ENCODE data around the gene BMERB1. TPM values are rescaled to one million over a fixed set of nuclear protein-coding genes. Genes with fewer than 3 reads are reported as not detected.
A peak's percentile ranks its signal among the peaks of the same experiment; 100 is the strongest.
"Not testable (repeated sequence)": the region's sequence is repeated elsewhere in the genome, so short reads cannot be mapped to it uniquely, and the experiment has no call there.

The BMERB1 gene
- total RNA-seq = 29.9 to 37.8 TPM (median 35.9 TPM) in 3 replicates
- long read RNA-seq, transcript C16orf45-201 (6 exons, 2,404 nt) = major isoform, 66 of 84 reads
- long read RNA-seq, partial matches to known transcripts = 2 of 84 reads
- long read RNA-seq, other reads (novel, unspliced or antisense) = 14 of 84 reads

DNA sequence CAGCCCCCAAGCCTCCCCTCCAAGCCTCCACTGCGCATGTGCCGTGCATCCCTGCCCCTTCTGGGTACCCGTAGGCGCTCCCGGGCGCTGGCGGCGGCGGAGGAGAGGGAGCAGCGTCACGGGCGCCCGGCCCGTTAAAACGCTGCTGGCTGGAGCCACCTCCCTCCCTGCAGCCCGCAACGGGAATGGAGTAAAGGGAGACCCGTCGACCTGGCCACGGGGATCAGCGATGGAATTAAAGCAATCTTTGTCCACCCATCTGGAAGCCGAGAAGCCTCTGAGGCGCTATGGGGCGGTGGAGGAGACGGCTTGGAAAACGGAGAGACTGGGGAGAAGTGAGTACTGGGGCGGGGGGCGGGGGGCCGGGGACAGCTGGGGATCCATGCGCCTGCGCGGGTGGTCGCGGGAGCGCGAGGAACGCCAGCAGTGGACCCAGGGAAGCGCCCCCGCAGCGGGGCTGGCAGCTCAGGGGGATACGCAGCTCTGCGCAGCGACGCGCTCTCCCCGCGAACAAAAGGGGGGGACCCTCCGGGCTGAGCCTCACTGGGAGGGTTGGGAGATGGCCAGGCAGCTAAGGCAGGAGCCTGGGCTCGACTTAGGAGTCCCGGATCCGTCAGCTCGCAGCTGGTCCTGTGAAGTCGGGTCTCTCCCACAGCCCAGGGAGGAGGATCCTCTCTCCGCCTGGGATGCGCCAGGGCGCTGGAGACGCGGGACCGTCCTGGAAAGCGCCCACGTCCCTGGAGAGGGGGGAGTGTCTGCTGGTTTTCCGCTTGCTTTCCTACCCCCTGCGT, at the start of gene BMERB1:
TSS of gene BMERB1 (plus strand) at position 164 of the 791 bp plus-strand sequence. CDS start at position 230, 66 bp downstream.
- Mint-ChIP-seq H3K4me1 (ENCODE audit: low read depth) (peaks cover 34% of the 10 kb centered on the region), H3K36me3 (ENCODE audit: low read depth) (no peaks in the 10 kb centered on the region), H3K27ac (ENCODE audit: unreplicated experiment) (peak within 1 kb of the TSS; percentile 82), H3K9me3 (ENCODE audit: low read depth) (no peaks in the 10 kb centered on the region), H3K27me3 (ENCODE audit: low read depth) (no peaks in the 10 kb centered on the region), H3K4me3 (ENCODE audit: unreplicated experiment) (peak within 1 kb of the TSS; percentile 92)
- peak; percentile 95 for DNase-seq (ENCODE audit: low spot score)
- TF ChIP-seq, protein P1, sequence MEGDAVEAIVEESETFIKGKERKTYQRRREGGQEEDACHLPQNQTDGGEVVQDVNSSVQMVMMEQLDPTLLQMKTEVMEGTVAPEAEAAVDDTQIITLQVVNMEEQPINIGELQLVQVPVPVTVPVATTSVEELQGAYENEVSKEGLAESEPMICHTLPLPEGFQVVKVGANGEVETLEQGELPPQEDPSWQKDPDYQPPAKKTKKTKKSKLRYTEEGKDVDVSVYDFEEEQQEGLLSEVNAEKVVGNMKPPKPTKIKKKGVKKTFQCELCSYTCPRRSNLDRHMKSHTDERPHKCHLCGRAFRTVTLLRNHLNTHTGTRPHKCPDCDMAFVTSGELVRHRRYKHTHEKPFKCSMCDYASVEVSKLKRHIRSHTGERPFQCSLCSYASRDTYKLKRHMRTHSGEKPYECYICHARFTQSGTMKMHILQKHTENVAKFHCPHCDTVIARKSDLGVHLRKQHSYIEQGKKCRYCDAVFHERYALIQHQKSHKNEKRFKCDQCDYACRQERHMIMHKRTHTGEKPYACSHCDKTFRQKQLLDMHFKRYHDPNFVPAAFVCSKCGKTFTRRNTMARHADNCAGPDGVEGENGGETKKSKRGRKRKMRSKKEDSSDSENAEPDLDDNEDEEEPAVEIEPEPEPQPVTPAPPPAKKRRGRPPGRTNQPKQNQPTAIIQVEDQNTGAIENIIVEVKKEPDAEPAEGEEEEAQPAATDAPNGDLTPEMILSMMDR (IDR thresholded peaks at IDR 0.05) = peak; percentile 7

DNA sequence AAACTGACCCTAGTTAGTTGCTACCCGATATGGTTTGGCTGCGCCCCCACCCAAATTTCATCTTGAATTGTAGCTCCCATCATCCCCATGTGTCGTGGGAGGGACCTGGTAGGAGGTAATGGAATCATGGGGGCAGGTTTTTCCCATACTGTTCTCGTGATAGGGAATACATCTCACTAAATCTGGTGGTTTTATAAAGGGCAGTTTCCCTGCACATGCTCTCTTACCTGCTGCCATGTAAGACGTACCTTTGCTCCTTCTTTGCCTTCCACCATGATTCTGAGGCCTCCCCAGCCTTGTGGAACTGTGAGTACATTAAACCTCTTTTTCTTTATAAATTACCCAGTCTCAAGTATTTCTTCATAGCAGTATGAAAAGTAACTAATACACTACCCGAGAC, 46.3 kb upstream of the BMERB1 start:
- H3K4me1 Mint-ChIP-seq (ENCODE audit: low read depth); H3K4me3 Mint-ChIP-seq (ENCODE audit: unreplicated experiment); H3K36me3 Mint-ChIP-seq (ENCODE audit: low read depth); H3K27me3 Mint-ChIP-seq (ENCODE audit: low read depth); DNase-seq (ENCODE audit: low spot score); H3K27ac Mint-ChIP-seq (ENCODE audit: unreplicated experiment); H3K9me3 Mint-ChIP-seq (ENCODE audit: low read depth): not testable (repeated sequence)

DNA sequence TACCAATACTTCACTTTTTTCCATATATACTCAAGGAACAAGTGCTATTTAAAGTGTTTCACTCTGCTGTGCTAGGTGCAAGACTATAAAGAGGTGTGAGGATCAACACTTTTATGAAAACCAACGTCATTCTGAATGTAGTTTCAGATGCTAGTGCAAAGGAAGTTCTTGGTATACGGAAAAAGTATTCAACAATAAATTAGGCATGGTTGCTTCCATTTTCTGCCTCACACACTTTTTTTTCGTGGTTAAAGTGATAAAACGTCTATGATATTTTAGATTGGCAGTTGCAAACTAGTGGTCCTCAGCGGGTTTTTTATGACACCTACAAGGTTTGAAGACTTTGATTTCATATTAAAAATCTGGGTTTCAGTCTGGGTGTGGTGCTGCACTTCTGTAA, 44.5 kb upstream of the BMERB1 start:
- H3K27me3 Mint-ChIP-seq (ENCODE audit: low read depth); DNase-seq (ENCODE audit: low spot score); H3K4me1 Mint-ChIP-seq (ENCODE audit: low read depth); H3K4me3 Mint-ChIP-seq (ENCODE audit: unreplicated experiment); H3K9me3 Mint-ChIP-seq (ENCODE audit: low read depth); H3K36me3 Mint-ChIP-seq (ENCODE audit: low read depth); H3K27ac Mint-ChIP-seq (ENCODE audit: unreplicated experiment): not testable (repeated sequence)

DNA sequence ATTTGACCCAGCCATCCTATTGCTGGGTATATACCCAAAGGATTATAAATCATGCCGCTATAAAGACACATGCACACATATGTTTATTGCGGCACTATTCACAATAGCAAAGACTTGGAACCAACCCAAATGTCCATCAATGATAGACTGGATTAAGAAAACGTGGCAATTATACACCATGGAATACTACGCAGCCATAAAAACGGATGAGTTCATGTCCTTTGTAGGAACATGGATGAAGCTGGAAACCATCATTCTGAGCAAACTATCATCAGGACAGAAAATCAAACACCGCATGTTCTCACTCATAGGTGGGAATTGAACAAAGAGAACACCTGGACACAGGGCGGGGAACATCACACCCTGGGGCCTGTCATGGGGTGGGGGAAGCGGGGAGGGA, 41.4 kb upstream of the BMERB1 start:
- H3K4me1 Mint-ChIP-seq (ENCODE audit: low read depth); H3K27me3 Mint-ChIP-seq (ENCODE audit: low read depth); H3K4me3 Mint-ChIP-seq (ENCODE audit: unreplicated experiment); H3K27ac Mint-ChIP-seq (ENCODE audit: unreplicated experiment); H3K36me3 Mint-ChIP-seq (ENCODE audit: low read depth); DNase-seq (ENCODE audit: low spot score); H3K9me3 Mint-ChIP-seq (ENCODE audit: low read depth): not testable (repeated sequence)

DNA sequence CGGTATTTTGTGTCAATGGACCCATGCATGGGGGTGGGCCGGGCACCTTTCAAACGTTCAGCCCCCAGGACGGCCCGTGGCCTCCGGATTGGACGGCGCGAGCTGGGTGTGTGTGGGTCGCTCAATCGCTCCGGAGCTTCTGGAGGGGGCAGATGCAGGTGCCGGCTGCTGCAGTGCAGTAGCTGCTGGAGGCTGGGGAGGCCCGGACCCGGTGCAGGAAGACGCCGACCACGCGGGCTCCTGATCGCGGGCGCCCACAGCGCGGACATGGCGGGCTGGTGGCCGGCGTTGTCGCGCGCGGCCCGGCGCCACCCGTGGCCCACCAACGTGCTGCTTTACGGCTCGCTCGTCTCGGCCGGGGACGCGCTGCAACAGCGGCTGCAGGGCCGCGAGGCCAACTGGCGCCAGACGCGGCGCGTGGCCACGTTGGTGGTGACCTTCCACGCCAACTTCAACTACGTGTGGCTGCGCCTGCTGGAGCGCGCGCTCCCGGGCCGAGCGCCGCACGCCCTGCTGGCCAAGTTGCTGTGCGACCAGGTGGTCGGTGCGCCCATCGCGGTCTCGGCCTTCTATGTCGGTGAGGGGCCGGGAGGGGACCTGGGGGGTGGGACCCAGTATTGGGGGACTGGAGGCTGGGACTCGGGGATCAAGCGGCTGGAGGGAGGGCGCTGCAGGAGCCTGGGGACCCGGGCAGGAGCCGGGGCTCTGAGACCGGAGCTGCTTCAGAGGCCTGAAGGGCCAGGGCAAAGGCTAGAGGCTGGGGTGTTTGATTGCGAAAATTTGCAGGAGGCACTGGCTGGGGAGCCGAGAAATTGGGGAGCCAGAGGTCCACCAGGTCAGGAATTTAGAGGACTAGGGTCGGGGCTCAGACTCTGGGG, 38.5 kb upstream of the BMERB1 start, which contains the start of gene MPV17L:
TSS of gene MPV17L (plus strand) at position 124 of the 878 bp plus-strand sequence. CDS start at position 268, 144 bp downstream.
- H3K27me3 Mint-ChIP-seq (ENCODE audit: low read depth); H3K36me3 Mint-ChIP-seq (ENCODE audit: low read depth); H3K9me3 Mint-ChIP-seq (ENCODE audit: low read depth); H3K4me1 Mint-ChIP-seq (ENCODE audit: low read depth); DNase-seq (ENCODE audit: low spot score); H3K27ac Mint-ChIP-seq (ENCODE audit: unreplicated experiment): not testable (repeated sequence)
- TF ChIP-seq, protein P1 (IDR thresholded peaks at IDR 0.05) = peak; percentile 36
- peak within 1 kb of the TSS; percentile 71 for H3K4me3 Mint-ChIP-seq (ENCODE audit: unreplicated experiment)

DNA sequence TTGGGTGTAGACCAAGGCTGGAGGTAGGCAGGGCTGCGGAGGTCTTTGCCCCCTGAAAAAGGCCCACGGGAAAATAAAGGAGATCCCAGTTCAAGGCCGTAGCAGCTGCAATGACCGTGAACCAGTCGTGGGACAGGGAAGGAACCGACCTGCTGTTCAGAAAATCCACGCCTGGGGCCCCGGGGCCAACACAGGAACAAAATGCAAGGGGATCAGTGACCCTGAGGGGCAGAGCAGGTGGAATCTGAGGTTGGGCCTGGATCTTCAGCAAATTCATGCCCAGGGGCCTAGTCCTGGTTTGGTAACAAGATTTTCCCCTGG, 37.9 kb upstream of the BMERB1 start:
- H3K4me3 Mint-ChIP-seq (ENCODE audit: unreplicated experiment) = peak overlapping the region; percentile 71
- H3K4me1 Mint-ChIP-seq (ENCODE audit: low read depth); H3K27me3 Mint-ChIP-seq (ENCODE audit: low read depth); H3K9me3 Mint-ChIP-seq (ENCODE audit: low read depth); H3K27ac Mint-ChIP-seq (ENCODE audit: unreplicated experiment); DNase-seq (ENCODE audit: low spot score); H3K36me3 Mint-ChIP-seq (ENCODE audit: low read depth): not testable (repeated sequence)

DNA sequence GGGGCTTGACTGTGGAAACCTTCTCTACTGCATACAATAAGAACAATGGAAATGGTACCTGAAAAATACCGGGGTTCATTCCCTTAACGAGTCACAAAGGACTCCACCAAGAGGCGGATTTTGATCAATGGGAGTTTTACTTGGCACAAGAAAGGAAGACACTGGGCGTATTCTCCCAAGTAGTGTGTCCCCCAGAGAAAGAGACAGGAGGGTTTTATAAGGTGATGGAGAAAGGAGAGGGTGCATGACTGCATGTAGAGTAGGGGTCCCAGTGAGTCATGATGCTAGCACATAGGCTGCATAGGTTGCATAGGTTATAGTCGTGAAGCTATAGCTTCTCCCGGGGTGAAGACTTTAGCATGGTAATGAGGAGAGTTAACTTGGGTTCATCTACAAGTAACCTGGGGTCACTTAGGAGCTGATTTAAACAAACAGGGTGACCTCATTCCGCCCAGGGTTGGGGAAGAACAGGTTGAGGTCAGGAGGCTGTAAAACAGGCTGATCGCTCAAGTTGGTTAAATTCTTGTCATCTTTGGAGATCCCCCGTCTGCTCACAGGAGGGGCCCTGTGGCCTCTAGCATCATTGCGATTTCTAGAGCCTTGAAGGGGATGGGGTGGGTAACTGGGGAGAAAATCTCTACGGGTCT, 37.3 kb upstream of the BMERB1 start:
- Mint-ChIP-seq H3K9me3 (ENCODE audit: low read depth) (no peaks in the 10 kb centered on the region), H3K27me3 (ENCODE audit: low read depth) (no peaks in the 10 kb centered on the region), H3K4me1 (ENCODE audit: low read depth) (no peaks in the 10 kb centered on the region), H3K27ac (ENCODE audit: unreplicated experiment) (no peak overlapping the region), H3K4me3 (ENCODE audit: unreplicated experiment) (no peak overlapping the region), H3K36me3 (ENCODE audit: low read depth) (no peaks in the 10 kb centered on the region)
- TF ChIP-seq, protein P1 (IDR thresholded peaks at IDR 0.05) = no peak
- no peak for DNase-seq (ENCODE audit: low spot score)
